Fibroblast of upper back skin (primary cell): ENCODE measurements around the gene CFHR3.
"Not testable (repeated sequence)": the region's sequence is repeated elsewhere in the genome, so short reads cannot be mapped to it uniquely, and the experiment has no call there.

Source experiments
- DNase-seq: peaks from one replicate; pipeline ENCODE4 v3.0.0-alpha.2; 2013

CFHR3 gene

DNA sequence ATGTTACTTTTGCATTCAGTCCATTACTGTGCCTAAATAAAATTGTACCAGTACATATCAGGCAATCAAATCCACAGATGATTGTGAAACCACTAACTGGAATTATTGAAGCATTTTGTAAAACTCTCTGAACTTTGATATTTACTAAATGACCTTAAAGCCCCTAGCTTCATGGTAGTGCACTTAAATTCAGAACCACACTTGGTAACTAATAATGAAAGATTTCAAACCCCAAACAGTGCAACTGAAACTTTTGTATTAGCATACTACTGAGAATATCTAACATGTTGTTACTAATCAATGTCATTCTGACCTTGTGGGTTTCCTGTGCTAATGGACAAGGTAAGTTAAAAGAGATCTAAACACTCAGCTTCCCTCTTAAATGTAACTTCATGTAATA lies at the start of gene CFHR3:
Gene CFHR3, plus strand, starts transcription at position 238 of the 400 bp plus-strand sequence. Its CDS starts 47 bp downstream, at position 285.
- DNase-seq, result no peak

DNA sequence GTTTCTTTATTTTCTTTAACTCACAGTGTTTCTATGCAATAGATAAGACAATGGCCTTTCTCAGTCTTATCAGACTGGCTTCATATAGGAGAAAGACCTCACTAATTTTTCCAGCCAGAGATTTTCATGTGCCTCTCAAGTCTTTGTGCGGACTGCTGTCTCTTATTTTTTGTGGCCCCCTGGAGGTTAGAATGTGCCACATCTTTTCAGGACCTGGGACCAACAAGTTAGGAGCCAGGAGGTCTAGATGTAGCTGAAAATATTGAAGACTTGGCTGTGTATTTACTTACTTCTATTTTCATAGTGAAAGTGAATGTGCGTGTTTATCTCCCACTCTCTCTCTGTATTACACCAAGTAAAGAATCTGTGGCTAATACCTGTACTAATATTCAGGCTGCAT lies 42.1 kb upstream of the CFHR3 start:
- DNase-seq, result no peak

DNA sequence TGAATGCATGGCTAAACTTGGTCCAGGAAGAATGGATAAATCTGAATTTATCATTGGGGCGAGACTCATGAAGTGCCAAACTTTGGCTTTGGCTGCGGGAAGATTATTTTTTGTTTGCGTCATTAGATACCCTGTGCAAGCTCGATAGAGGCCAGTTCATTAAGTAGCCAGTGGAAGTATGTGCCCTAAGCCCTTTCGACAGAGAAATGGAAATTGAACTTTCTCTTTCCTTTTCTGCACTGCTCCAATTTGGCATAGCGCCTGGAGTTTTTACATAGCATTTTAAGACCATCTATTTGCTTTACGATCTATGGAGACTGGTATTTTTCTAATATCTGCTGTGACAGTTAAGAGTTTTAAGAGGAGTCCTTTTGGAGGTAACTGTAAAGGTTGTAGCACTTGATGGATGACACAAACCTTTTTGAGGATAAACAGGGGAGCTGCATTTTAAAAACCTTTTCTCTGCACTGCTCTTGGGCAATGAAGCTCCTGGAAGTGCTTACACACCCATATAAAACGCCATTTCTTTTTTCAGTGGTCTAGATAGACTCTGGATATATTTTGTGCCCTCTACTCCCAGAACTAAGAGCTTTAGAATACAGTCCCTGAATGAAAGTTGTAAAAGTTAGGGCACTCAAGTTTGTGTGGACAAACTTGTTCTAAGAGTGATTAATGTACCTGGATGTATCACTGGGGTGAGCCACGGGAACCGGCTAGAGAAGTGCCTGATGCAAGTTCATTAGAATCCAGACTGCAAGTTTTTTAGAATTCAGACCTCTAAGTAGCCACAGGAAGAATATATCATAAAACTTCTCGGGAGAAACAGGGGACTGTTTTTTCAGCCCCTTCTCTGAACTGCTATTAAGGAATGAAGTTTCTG lies 41.3 kb upstream of the CFHR3 start:
- no peak for DNase-seq

DNA sequence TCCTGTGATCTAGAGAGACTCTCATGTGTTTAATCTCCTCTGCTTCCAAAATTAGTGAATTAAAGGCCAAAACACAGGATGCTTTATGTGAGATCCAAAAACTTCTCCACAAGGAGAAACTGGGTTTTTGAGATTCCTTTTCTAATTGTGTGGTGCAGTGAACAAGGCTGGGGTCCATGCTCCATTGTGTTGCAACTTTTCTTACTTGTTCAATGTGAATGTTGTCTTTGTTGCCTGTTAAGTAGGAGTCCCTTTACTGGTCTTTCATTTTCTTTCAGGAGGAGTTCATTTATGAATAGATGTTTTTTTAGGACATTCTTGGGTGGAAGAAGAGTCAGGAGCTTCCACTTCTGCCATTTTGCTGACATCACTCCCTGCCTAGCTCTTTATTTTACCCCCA lies 40.6 kb upstream of the CFHR3 start:
- no peak for DNase-seq

DNA sequence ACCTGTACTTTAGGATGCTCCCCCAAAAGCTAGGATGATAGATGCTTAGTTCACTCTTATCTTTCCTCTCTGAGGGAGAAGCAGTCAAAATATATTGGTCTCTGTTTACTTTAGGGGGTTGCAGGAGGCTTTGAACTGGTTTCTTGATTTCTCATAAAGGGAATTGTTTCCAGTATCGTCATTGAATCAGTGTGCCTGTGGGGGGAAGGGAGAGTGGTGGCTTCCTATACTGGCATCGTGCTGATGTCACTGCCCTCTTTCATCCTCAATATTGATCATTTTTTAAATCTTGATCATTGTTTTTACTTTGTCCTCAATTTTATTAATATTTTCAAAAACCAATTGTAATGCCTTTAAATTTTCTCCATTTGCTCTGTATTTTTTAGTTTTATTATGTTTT lies 40.2 kb upstream of the CFHR3 start:
- no peak for DNase-seq

DNA sequence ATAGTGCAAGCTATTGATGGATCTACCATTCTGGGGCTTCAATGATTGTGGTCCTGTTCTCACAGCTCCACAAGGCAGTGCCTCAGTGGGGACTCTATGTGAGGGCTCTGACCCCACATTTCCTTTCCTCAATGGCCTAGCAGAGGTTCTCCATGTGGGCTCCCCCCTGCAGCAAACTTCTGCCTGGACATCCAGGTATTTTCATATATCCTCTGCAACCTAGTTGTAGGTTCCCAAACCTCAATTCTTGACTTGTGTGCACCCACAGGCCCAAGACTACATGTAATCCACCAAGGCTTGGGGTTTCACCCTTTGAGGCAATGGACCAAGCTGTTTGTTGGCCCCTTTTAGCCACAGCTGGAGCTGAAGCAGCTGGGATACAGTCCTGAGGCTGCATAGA lies 35.9 kb upstream of the CFHR3 start:
- DNase-seq, result no peak

DNA sequence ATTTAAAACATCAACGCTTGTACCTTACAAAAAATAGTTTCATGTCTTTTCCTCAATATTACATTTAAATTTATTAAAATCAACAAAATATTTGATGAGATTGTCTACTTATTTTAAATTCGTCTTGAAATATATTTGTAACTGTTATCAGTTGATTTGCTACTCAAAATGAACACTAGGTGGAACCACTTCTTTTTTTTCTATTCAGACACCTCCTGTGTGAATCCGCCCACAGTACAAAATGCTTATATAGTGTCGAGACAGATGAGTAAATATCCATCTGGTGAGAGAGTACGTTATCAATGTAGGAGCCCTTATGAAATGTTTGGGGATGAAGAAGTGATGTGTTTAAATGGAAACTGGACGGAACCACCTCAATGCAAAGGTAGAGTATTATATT lies 31.4 kb upstream of the CFHR3 start:
- DNase-seq, result peak; percentile 18

DNA sequence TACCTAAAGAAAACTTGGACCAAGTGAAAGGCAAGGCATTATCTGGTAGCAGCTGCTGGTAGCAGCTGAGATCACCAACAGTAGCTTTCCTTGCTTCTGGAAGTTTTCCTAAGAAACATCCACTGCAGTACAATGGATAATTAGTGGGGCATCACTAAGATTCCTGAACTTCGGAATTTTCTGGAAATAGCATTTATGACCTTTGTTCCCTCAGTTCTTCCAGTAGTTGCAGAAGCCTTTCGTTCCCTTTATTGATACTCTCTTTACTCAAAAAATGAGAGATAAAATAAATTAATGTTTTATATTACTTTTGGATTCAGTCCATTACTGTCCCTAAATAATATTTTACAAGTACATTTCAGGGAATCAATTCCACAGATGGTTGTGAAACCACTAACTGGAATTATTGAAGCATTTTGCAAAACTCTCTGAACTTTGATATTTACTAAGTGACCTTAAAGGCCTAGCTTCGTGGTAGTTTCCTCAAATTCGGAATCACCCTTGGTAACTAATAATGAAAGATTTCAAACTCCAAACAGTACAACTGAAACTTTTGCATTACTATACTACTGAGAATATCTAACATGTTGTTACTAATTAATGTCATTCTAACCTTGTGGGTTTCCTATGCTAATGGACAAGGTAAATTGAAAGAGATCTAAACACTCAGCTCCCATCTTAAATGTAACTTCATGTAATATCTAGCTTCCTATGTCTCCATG lies 9.5 kb upstream of the CFHR3 start:
- DNase-seq, result not testable (repeated sequence)

DNA sequence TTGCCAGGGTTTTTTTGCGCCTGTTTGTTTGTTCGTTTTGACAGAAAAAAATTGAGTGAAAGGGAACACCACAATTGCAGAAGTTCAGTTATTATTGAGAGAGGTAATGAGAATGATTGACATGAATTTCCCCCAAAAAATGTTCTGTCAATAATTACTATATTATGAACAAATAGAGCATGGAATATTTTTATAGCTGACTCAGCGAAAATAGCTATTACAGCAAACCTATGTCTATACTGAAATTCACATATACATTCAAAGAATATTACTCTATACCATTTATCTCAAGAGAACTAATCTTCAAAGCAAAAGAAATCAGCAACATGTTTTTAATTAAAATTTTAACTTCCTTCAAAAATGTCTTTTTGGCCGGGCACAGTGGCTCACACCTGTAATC lies 4.8 kb upstream of the CFHR3 start:
- DNase-seq, result not testable (repeated sequence)

DNA sequence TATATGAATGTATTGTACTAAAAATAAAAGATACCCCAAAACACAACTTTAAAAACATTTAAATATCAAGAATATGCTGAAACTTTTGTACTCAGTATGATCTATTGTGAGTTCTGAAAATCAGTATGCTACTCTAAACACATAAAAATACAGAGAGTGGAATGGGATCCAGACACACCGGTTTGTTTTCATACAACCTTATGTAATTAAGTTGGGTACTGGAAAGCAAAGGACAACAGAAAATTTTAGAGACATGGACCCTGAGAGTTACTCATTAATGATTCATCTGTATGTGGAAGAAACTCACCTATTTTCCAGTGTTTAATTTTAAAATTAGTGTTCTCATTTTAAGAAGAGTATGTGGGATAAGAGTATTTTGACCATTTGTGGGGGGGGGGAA lies 927 bp upstream of the CFHR3 start:
- no peak for DNase-seq

DNA sequence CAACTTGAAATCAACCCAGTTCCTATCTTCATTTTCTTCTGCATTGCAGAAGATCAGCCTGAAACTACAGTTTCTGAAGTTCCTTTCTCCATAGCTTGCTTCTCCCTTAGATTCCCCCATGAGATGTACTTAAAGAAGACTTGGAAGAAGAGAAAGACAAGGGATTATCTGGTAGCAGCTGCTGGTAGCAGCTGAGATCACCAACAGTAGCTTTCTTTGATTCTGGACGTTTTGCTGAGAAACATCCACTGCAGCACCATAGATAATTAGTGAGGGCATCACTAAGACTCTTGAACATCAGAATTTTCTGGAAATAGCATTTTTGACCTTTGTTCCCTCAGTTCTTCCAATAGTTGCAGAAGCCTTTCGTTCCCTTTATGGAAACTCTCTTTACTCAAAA lies 465 bp upstream of the CFHR3 start:
- no peak for DNase-seq

DNA sequence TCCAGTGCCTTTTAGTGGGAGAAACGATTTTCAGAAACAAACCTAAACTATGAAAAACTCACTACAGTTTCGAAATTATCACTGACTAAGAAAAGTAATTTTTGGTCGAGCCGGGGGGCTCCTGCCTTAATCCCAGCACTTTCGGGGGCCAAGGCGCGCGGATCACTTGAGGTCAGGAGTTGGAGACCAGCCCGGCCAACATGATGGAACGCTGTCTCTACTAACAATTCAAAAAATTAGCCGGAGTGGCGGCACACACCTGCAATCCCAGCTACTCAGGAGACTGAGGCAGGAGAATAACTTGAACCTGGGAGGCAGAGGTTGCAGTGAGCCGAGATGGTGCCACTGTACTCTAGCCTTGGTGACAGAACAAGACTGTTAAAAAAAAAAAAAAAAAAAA lies 3.0 kb downstream of the CFHR3 start:
- DNase-seq, result no peak

DNA sequence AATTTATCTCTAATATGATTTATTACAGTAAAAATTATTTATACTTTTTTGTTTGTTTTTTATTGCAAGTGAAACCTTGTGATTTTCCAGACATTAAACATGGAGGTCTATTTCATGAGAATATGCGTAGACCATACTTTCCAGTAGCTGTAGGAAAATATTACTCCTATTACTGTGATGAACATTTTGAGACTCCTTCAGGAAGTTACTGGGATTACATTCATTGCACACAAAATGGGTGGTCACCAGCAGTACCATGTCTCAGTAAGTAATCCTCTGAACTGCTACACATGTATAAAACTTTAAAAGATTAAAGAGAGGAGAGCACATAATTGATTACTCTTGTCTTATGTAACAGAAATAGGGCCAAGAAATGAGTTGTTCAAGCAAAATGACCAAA lies 4.5 kb downstream of the CFHR3 start:
- no peak for DNase-seq

DNA sequence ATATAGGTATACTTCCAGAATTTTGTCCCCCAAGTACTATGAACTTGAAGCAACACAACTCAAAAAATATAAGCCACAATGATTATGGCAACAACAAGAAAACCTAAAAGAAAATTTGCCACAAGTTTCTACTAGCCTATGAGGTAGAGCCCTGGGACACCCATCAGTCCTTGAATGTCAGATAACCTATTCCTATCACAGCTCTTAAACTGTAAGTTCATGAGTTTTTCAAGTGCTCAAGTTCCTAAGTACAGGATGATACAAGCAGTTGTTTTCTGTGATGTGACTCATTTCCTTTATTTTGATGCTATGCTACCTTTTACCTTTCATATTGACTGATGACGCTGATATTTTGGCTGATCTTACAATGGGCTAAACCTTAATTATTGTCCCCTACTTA lies 16.6 kb downstream of the CFHR3 start:
- not testable (repeated sequence) for DNase-seq

DNA sequence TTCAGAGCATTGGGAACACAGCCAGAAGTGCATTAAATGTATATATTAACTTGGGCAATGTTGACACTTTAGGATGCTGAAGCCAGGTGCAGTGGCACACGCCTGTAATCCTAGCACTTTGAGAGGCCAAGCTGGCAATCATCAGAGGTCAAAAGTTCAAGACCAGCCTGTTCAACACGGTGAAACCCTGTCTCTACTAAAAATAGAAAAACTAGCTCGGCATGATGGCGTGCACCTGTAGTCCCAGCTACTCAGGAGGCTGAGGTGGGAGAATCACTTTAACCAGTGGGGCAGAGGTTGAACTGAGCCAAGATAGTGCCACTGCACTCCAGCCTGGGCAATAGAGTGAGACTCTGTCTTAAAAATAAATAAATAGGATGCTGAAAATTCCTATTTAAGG lies 19.5 kb downstream of the CFHR3 start:
- DNase-seq, result not testable (repeated sequence)

DNA sequence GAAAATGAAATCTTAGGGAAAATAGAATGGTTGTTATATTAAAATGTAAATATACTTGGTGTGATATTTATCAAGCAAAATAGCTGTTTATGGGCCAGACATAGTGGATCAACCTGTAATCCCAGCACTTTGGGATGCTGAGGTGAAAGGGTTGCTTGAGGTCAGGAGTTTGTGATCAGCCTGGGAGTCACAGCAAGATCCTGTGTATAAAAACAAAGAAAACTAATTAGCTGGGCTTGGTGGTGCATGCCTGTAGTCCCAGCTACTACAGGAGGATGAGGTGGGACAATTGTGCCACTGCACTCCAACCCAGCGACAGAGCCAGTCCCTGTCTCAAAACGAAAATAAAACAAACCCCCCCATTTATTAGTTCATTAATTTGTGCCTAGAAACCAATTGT lies 23.3 kb downstream of the CFHR3 start:
- DNase-seq, result no peak

DNA sequence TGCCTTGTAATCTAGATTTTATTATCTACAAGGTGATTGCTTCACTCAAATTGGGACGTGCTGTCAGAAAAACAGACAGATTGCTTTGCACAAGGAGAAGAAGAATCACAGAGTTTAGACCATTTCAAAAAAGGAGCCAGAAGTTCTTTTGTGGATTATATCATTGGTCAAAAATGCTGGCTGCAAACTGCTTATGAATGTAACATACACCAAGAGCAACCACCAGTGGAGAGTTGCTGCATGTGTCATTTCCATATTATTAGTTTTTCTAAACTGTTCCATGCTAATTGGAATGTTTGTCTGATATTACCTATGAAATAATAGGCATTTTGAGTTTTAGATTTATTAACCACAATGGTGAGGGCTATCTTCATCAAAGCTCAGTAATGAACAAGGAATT lies 27.3 kb downstream of the CFHR3 start:
- DNase-seq, result peak; percentile 0

DNA sequence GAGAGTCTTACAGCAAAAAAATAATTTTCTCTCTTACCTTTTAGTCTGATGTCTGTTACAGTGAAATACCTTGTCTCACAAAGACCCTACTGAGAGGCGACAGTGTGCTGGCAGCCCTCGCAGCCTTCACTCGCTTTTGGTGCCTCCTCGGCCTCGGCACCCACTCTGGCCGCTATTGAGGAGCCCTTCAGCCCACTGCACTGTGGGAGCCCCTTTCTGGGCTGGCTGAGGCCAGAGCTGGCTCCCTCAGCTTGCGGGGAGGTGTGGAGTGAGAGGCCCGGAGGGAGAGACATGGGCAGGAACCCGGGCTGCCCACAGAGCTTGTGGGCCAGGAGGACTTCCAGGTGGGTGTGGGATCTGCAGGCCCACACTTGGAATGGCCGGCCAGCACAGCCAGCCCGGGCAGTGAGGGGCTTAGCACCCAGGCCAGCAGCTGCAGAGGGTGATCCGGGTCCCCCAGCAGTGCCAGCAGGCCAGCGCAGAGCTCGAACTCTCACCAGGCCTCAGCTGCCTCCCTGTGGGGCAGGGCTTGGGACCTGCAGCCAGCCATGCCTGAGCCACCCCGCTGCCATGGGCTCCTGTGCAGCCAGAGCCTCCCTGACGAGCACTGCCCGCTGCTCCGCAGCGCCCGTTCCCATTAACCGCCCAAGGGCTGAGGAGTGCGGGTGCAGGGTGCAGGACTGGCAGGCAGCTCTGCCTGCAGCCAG lies 34.0 kb downstream of the CFHR3 start:
- DNase-seq, result no peak

DNA sequence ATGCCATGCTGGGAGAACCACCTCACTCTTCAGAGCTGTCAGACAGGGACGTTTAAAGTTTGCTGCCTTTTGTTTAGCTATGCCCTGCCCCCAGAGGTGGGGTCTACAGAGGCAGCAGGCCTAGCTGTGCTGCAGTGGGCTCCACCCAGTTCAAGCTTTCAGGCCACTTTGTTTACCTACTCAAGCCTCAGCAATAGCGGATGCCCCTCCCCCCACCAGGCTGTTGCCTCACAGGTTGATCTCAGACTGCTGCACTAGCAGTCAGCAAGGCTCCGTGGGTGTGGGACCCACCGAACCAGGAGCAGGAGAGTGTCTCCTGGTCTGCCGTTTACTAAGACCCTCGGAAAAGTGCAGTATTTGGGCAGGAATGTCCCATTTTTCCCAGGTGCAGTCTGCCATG lies 42.8 kb downstream of the CFHR3 start:
- not testable (repeated sequence) for DNase-seq

DNA sequence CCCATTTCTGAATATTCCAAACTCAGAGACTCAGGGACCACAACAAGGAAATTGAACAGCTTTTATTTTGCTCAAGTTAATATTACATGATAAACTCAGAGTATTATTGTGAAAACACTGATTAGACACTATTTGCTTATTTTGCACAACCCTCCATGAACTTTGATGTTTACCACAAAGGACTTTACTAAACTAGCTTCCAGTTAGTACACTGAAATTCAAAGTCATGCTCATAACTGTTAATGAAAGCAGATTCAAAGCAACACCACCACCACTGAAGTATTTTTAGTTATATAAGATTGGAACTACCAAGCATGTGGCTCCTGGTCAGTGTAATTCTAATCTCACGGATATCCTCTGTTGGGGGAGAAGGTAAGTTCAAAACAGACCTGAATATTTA lies 44.9 kb downstream of the CFHR3 start, which contains the start of gene CFHR1:
Gene CFHR1, plus strand, starts transcription at position 201 of the 400 bp plus-strand sequence. Its CDS starts 114 bp downstream, at position 315.
- not testable (repeated sequence) for DNase-seq

DNA sequence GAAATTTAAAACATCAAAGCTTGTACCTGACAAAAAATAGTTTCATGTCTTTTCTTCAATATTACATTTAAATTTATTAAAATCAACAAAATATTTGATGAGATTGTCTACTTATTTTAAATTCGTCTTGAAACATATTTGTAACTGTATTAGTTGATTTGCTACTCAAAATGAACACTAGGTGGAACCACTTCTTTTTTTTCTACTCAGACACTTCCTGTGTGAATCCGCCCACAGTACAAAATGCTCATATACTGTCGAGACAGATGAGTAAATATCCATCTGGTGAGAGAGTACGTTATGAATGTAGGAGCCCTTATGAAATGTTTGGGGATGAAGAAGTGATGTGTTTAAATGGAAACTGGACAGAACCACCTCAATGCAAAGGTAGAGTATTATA lies 53.2 kb downstream of the CFHR3 start:
- DNase-seq, result peak; percentile 77
